Heart right ventricle (tissue), 16 donors: ENCODE data around the gene FYB1. TPM values are rescaled to one million over a fixed set of nuclear protein-coding genes. Genes with fewer than 3 reads are reported as not detected.

ENCODE experiments used
- ATAC-seq, 8 donors: fragments of 200-7000 bp; cut with Tn5 transposase; one replicate each; pipeline ENCODE4 v1.9.1; 2020; ENCODE audit warnings: mild to moderate bottlenecking in 8 of 8, moderate library complexity in 8 of 8, moderate number of reproducible peaks in 1 of 8
- DNase-seq, 2 donors: peaks; one replicate each; pipeline ENCODE4 v3.0.0-alpha.2; 2020
- H3K27ac ChIP-seq, 10 donors: fragments of 200-600 bp; sonication (generic) in 2 of 10; one replicate each; pipeline versions ENCODE4 v1.5.0 to v1.8.0; 2020 to 2022; ENCODE audit warnings: mild to moderate bottlenecking in 3 of 10
- H3K27me3 ChIP-seq, 7 donors: fragments of 200-600 bp; one replicate each; pipeline ENCODE4 v1.8.0; 2021 to 2022; ENCODE audit warnings: mild to moderate bottlenecking in 2 of 7
- H3K36me3 ChIP-seq, 9 donors: fragments of 200-600 bp; sonication (generic) in 1 of 9; one replicate each; pipeline versions ENCODE4 v1.5.0 to v1.8.0; 2020 to 2022; ENCODE audit warnings: mild to moderate bottlenecking in 2 of 9
- H3K4me1 ChIP-seq, 9 donors: fragments of 200-600 bp; sonication (generic) in 1 of 9; one replicate each; pipeline versions ENCODE4 v1.5.0 to v1.8.0; 2020 to 2022; ENCODE audit warnings: mild to moderate bottlenecking in 4 of 9
- H3K4me3 ChIP-seq, 10 donors: fragments of 200-600 bp; sonication (generic) in 2 of 10; one replicate each; pipeline versions ENCODE4 v1.5.0 to v1.8.0; 2020 to 2022; ENCODE audit warnings: mild to moderate bottlenecking in 7 of 10, moderate library complexity in 2 of 10
- H3K9me3 ChIP-seq, 11 donors: fragments of 200-600 bp in 10 of 11; sonication (generic) in 2 of 11; one replicate each; pipeline versions ENCODE4 v1.5.0 to v1.8.0; 2013 to 2022; ENCODE audit warnings: mild to moderate bottlenecking in 2 of 11, control low read depth in 1 of 11, moderate library complexity in 1 of 11
- CTCF ChIP-seq, 9 donors: fragments of 200-600 bp; sonication (generic) in 2 of 9; IDR thresholded peaks; one replicate each; pipeline versions ENCODE4 v1.5.0 to v1.8.0; 2021 to 2022; ENCODE audit warnings: antibody characterized with exemption in 9 of 9, mild to moderate bottlenecking in 5 of 9, moderate library complexity in 1 of 9
- WGBS, 2 donors: extraction: QIAGEN DNeasy Blood & Tissue Kit; methylation state at CpG; one replicate each; pipeline ENCODE4 v1.1.7; 2013; ENCODE audit warnings: inconsistent platforms in 1 of 2; 5-methylcytosine and 5-hydroxymethylcytosine counted together
- intact Hi-C, 10 donors: fragments of 100-400 bp; cut with DNase I; formaldehyde crosslinking; loops; one replicate each; pipeline versions ENCODE4 v1.11.1 to v1.14.2; 2022
- polyA plus RNA-seq, 2 donors: library from polyadenylated mRNA; stranded (reverse); fragments of 200-250 nt; gene quantifications; one replicate each; pipeline ENCODE4 v1.2.3, GENCODE V29; 2013
- total RNA-seq, 10 donors: library from RNA; stranded (reverse); fragmentation: NEBNext Ultra II Directional in 3 of 10; extraction: Animal tissue kit (Norgen Biotek cat#: 25700) in 3 of 10; gene quantifications; one replicate each; pipeline versions ENCODE4 v1.2.1 to v1.2.4, GENCODE V29; 2021 to 2023
- donor health status: Arrhythmogenic right ventricular cardiomyopathy.
- donor health status: ischemic (EF 13 %, LVEDD 7.1; RV severe dilation, severe dysfunction).
- donor health status: healthy with polysubstance abuse.
- donor health status: DM: no; HTN: yes; CAD: no.
- donor health status: DM: no; HTN: no; CAD: no.
- donor health status: ischemic (EF 25% LVEDD 6.9; RV normal size, moderate dysfunction).
- donor health status: ischemic (EF 25% LVEDD 5.7; RV mildly dilated, moderate dysfunction).
- donor health status: healthy.
- donor health status: DM: yes; HTN: yes; CAD: no.
- donor health status: Ischemic cardiomyopathy.
- donor health status: ischemic (EF 35%, LVEDD 5.7; RV mildly dilated, moderate dysfunction).
- donor health status: nonischemic (EF 11% LVEDD 7.7; RV severe dilation, severe dysfunction).
- donor health status: DM: yes; HTN: yes; CAD: no.
- donor health status: PGD.
- donor health status: ischemic (EF 29% LVEDD 5.4; RV normal size, mild dysfunction).
- donor health status: nonischemic (EF 23%, LVEDD 6.1; RV moderate dilation, normal function).

Gene FYB1
- total and polyA plus RNA-seq, 12 donors: 0.61 to 33.8 (median 2.3) TPM

GRCh38 chr5:39064450-39064849, 154.9 kb downstream of the FYB1 start:
- Histone ChIP-seq H3K4me3 (no peak overlapping the region), H3K27me3 (no peaks in the 10 kb centered on the region), H3K27ac (peak overlapping the region in 2 of 10 donors; percentile 3 to 52), H3K4me1 (peaks cover 3 to 86% (median 52%) of the 10 kb centered on the region in 9 donors), H3K36me3 (peaks cover 0 to 41% (median 0%) of the 10 kb centered on the region in 9 donors), H3K9me3 (peaks cover 0 to 16% (median 0%) of the 10 kb centered on the region in 11 donors)
- intact Hi-C loops: no loop called here
- ATAC-seq (no peak), DNase-seq (no peak)
- 78 to 93% methylated on average over 3 of the region's 3 CpGs for WGBS, 2 donors
- no peak for TF ChIP-seq CTCF (IDR thresholded peaks at IDR 0.05)

GRCh38 chr5:39063037-39063436, 156.3 kb downstream of the FYB1 start:
- ATAC-seq: peak in 3 of 8 donors; percentile 31 to 66 (median 60)

GRCh38 chr5:39062530-39062929, 156.8 kb downstream of the FYB1 start:
- Histone ChIP-seq H3K9me3 (peaks cover 0 to 16% (median 0%) of the 10 kb centered on the region in 11 donors), H3K4me1 (peaks cover 3 to 88% (median 58%) of the 10 kb centered on the region in 9 donors), H3K4me3 (no peak overlapping the region), H3K27ac (peak overlapping the region in 4 of 10 donors; percentile 25 to 67 (median 44)), H3K27me3 (no peaks in the 10 kb centered on the region), H3K36me3 (peaks cover 0 to 25% (median 0%) of the 10 kb centered on the region in 9 donors)
- no peak for TF ChIP-seq CTCF (IDR thresholded peaks at IDR 0.05)
- intact Hi-C loops: no loop called here
- DNase-seq: no peak
- ATAC-seq: no peak

More at GRCh38 chr5:39063037-39063436, 156.3 kb downstream of the FYB1 start:
- H3K36me3 ChIP-seq: peaks cover 0 to 29% (median 0%) of the 10 kb centered on the region in 9 donors
- DNase-seq: no peak
- peak overlapping the region in 4 of 10 donors; percentile 25 to 67 (median 44) for H3K27ac ChIP-seq
- peaks cover 0 to 16% (median 0%) of the 10 kb centered on the region in 11 donors for H3K9me3 ChIP-seq
- intact Hi-C loops: no loop called here
- H3K27me3 ChIP-seq: no peaks in the 10 kb centered on the region
- no peak overlapping the region for H3K4me3 ChIP-seq
- H3K4me1 ChIP-seq: peaks cover 3 to 88% (median 57%) of the 10 kb centered on the region in 9 donors
- no peak for TF ChIP-seq CTCF (IDR thresholded peaks at IDR 0.05)
- WGBS, 2 donors: 48 to 52% methylated on average over 2 of the region's 2 CpGs

GRCh38 chr5:39062104-39062503, 157.3 kb downstream of the FYB1 start:
- no peak for ATAC-seq
- 77 to 78% methylated on average over 3 of the region's 3 CpGs for WGBS, 2 donors
- Histone ChIP-seq H3K27ac (peak overlapping the region in 4 of 10 donors; percentile 13 to 67 (median 38)), H3K9me3 (peaks cover 0 to 14% (median 0%) of the 10 kb centered on the region in 11 donors), H3K4me1 (peaks cover 3 to 92% (median 62%) of the 10 kb centered on the region in 9 donors), H3K27me3 (no peaks in the 10 kb centered on the region), H3K36me3 (peaks cover 0 to 25% (median 0%) of the 10 kb centered on the region in 9 donors), H3K4me3 (no peak overlapping the region)
- intact Hi-C loops: no loop called here
- TF ChIP-seq CTCF (IDR thresholded peaks at IDR 0.05): no peak
- DNase-seq: no peak
